ENCODE measurements around the gene THADA. TPM values are rescaled to one million over a fixed set of nuclear protein-coding genes. Genes with fewer than 3 reads are reported as not detected.

The THADA gene
- polyA plus RNA-seq, 1 donor: 13.2 TPM

DNA sequence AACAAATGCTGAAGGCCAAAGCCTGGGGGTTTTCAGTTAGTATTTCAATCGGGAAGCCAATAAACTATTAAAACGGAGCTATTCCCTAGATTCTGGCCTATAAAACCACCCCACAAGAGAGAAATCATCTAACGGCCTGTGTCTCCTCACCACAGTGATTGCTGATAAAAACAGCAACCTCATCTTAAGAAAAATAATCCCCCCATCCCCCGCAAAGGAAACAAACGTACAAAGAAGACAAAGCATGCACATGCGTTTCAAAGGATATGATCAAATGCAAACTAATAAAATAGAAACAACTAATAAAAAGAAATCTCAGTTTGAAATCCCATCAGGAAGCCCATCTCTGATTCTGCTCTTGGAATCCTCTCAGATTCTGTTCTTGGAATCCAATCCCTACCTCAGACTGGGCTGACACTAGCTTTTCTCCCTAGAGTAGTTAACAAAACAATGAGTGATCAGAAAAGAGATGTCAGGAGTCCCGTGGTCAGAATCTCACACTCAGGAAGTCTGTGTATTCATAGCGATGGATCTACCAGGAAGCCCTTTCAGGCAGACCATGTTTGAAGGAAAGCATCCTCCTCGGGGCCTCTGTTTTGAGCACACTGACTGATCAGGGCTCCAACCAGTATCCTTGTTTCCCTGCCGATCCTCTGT lies 150.7 kb downstream of the THADA start:
- Histone ChIP-seq H3K4me1 (ENCODE audit: control insufficient read depth, insufficient read depth, low read length) (peaks cover 2% of the 10 kb centered on the region), H3K27me3 (ENCODE audit: control insufficient read depth, insufficient read depth, low read length) (no peaks in the 10 kb centered on the region), H3K4me3 (ENCODE audit: low read length) (no peak overlapping the region), H3K9me3 (ENCODE audit: control insufficient read depth, low read depth, low read length) (no peaks in the 10 kb centered on the region), H3K36me3 (ENCODE audit: control insufficient read depth, insufficient read depth, low read length) (peaks cover 3% of the 10 kb centered on the region), H3K27ac (ENCODE audit: low read length) (no peak overlapping the region)
- no peak for DNase-seq
- 89% methylated on average over 3 of the region's 10 CpGs for WGBS (ENCODE audit: insufficient coverage, low lambda C conversion rate)

DNA sequence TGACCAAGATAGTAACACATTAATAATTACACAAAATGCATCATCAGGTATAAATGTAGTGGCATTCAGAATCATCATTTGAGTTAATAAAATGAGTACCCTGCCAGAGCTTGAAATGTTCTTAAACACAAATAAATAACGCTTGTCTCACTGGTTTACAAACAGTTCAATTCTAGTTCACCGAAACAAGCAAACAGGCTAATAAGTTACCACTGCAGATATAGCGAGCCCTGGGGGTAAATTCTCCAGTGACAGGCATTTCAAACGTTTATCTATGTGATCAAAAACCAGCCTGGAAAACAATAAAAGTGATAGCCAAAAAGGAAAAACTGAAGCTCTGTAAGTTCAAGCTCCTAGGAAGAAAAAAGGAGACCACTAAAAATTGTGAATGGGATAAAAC lies 152.6 kb downstream of the THADA start:
- no peak overlapping the region for H3K27ac ChIP-seq (ENCODE audit: low read length)

DNA sequence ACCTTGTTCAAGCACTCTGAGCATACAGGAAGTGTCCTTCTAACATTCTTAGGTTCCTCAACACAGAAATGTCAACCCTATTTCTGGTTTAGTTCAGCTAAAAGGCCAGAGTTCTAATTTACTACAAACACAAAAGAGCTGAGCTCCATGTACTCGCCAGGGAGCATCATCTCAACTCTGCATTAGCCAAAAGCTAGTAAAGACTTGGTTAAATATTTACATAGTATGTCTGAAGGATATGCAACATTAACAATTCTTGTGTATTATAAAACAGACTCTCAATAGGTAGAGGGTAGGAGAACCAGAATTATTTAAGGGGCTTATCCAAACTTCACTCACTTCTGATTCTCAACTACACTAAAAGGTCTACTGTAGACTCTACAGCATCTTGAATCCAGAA lies 154.6 kb downstream of the THADA start:
- H3K4me1 ChIP-seq (ENCODE audit: control insufficient read depth, insufficient read depth, low read length): peaks cover 3% of the 10 kb centered on the region
- WGBS (ENCODE audit: insufficient coverage, low lambda C conversion rate): no CpG with 5 or more reads among the region's 1 CpG
- DNase-seq: no peak
- H3K36me3 ChIP-seq (ENCODE audit: control insufficient read depth, insufficient read depth, low read length): peaks cover under 1% of the 10 kb centered on the region
- no peak overlapping the region for H3K27ac ChIP-seq (ENCODE audit: low read length)
- no peak overlapping the region for H3K4me3 ChIP-seq (ENCODE audit: low read length)
- no peaks in the 10 kb centered on the region for H3K27me3 ChIP-seq (ENCODE audit: control insufficient read depth, insufficient read depth, low read length)
- H3K9me3 ChIP-seq (ENCODE audit: control insufficient read depth, low read depth, low read length): no peaks in the 10 kb centered on the region

More for the DNA sequence above, 152.6 kb downstream of the THADA start:
- H3K4me3 ChIP-seq (ENCODE audit: low read length): no peak overlapping the region
- no peaks in the 10 kb centered on the region for H3K27me3 ChIP-seq (ENCODE audit: control insufficient read depth, insufficient read depth, low read length)
- H3K36me3 ChIP-seq (ENCODE audit: control insufficient read depth, insufficient read depth, low read length): peaks cover 3% of the 10 kb centered on the region
- DNase-seq: no peak
- no peaks in the 10 kb centered on the region for H3K9me3 ChIP-seq (ENCODE audit: control insufficient read depth, low read depth, low read length)
- peaks cover 3% of the 10 kb centered on the region for H3K4me1 ChIP-seq (ENCODE audit: control insufficient read depth, insufficient read depth, low read length)
- WGBS (ENCODE audit: insufficient coverage, low lambda C conversion rate): no CpG with 5 or more reads among the region's 4 CpGs

GRCh38 chr2:43438858-43439655 lies 156.8 kb downstream of the THADA start:
- no peak overlapping the region for H3K27ac ChIP-seq (ENCODE audit: low read length)
- H3K4me1 ChIP-seq (ENCODE audit: control insufficient read depth, insufficient read depth, low read length): peaks cover 3% of the 10 kb centered on the region

GRCh38 chr2:43438342-43438741 lies 157.5 kb downstream of the THADA start:
- no peaks in the 10 kb centered on the region for H3K9me3 ChIP-seq (ENCODE audit: control insufficient read depth, low read depth, low read length)
- no peaks in the 10 kb centered on the region for H3K36me3 ChIP-seq (ENCODE audit: control insufficient read depth, insufficient read depth, low read length)
- 100% methylated on average over 1 of the region's 3 CpGs for WGBS (ENCODE audit: insufficient coverage, low lambda C conversion rate)
- H3K27ac ChIP-seq (ENCODE audit: low read length): no peak overlapping the region
- H3K27me3 ChIP-seq (ENCODE audit: control insufficient read depth, insufficient read depth, low read length): no peaks in the 10 kb centered on the region
- no peak overlapping the region for H3K4me3 ChIP-seq (ENCODE audit: low read length)
- peaks cover 3% of the 10 kb centered on the region for H3K4me1 ChIP-seq (ENCODE audit: control insufficient read depth, insufficient read depth, low read length)
- DNase-seq: no peak

More at GRCh38 chr2:43438858-43439655, 156.8 kb downstream of the THADA start:
- DNase-seq: no peak
- Histone ChIP-seq H3K4me3 (ENCODE audit: low read length) (no peak overlapping the region), H3K27me3 (ENCODE audit: control insufficient read depth, insufficient read depth, low read length) (no peaks in the 10 kb centered on the region), H3K36me3 (ENCODE audit: control insufficient read depth, insufficient read depth, low read length) (no peaks in the 10 kb centered on the region), H3K9me3 (ENCODE audit: control insufficient read depth, low read depth, low read length) (no peaks in the 10 kb centered on the region)
- 77% methylated on average over 5 of the region's 7 CpGs for WGBS (ENCODE audit: insufficient coverage, low lambda C conversion rate)

DNA sequence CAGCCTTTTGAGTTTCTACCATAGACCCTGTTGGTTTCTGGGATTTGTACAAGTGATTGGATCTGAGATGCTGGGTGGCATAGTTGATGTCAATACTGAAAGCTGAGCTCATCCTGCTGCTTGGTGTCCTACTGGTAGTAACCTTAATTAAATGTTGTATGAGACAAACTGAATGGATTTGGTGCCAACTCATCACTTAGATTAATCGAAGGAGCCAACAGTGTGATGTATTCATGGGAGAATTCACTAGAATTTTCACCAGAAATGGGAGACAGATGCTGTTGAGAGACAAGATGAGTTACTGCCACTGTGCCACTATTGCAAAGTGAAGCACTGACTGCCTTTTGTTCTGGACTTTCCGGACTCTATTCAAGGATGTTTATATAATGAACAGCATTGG lies 158.5 kb downstream of the THADA start:
- H3K4me3 ChIP-seq (ENCODE audit: low read length): no peak overlapping the region
- no peaks in the 10 kb centered on the region for H3K9me3 ChIP-seq (ENCODE audit: control insufficient read depth, low read depth, low read length)
- no peak for DNase-seq
- H3K4me1 ChIP-seq (ENCODE audit: control insufficient read depth, insufficient read depth, low read length): peaks cover 3% of the 10 kb centered on the region
- no peaks in the 10 kb centered on the region for H3K36me3 ChIP-seq (ENCODE audit: control insufficient read depth, insufficient read depth, low read length)
- H3K27me3 ChIP-seq (ENCODE audit: control insufficient read depth, insufficient read depth, low read length): no peaks in the 10 kb centered on the region
- no peak overlapping the region for H3K27ac ChIP-seq (ENCODE audit: low read length)
- WGBS (ENCODE audit: insufficient coverage, low lambda C conversion rate): 100% methylated on average over 1 of the region's 2 CpGs

GRCh38 chr2:43436431-43436830 lies 159.4 kb downstream of the THADA start:
- Histone ChIP-seq H3K4me3 (ENCODE audit: low read length) (no peak overlapping the region), H3K27ac (ENCODE audit: low read length) (no peak overlapping the region), H3K4me1 (ENCODE audit: control insufficient read depth, insufficient read depth, low read length) (peaks cover 3% of the 10 kb centered on the region), H3K9me3 (ENCODE audit: control insufficient read depth, low read depth, low read length) (no peaks in the 10 kb centered on the region), H3K27me3 (ENCODE audit: control insufficient read depth, insufficient read depth, low read length) (no peaks in the 10 kb centered on the region), H3K36me3 (ENCODE audit: control insufficient read depth, insufficient read depth, low read length) (no peaks in the 10 kb centered on the region)
- no peak for DNase-seq
- WGBS (ENCODE audit: insufficient coverage, low lambda C conversion rate): no CpG with 5 or more reads among the region's 1 CpG

DNA sequence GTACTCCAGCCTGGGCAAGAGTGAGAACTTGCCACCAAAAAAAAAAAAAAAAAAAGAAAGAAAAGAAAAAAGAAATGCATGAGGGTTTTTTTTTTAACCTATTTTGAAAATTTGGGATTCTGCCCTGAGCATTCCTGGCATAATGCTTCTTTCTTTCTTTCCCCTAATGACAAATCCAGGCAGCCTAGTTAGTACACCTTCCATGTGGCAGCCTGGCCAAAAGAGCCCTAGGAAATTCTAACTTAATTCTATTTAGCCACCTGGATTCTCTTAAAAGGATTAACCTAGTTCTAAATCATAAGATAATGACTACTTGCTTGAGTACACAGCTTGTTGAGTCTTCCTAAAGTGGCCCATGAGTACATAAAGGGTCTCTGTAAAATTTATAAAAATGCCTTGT lies 160.1 kb downstream of the THADA start:
- DNase-seq: no peak
- Histone ChIP-seq H3K4me3 (ENCODE audit: low read length) (no peak overlapping the region), H3K36me3 (ENCODE audit: control insufficient read depth, insufficient read depth, low read length) (no peaks in the 10 kb centered on the region), H3K27ac (ENCODE audit: low read length) (no peak overlapping the region), H3K9me3 (ENCODE audit: control insufficient read depth, low read depth, low read length) (no peaks in the 10 kb centered on the region), H3K4me1 (ENCODE audit: control insufficient read depth, insufficient read depth, low read length) (peaks cover 3% of the 10 kb centered on the region), H3K27me3 (ENCODE audit: control insufficient read depth, insufficient read depth, low read length) (no peaks in the 10 kb centered on the region)

GRCh38 chr2:43430489-43430888 lies 165.3 kb downstream of the THADA start:
- Histone ChIP-seq H3K9me3 (ENCODE audit: control insufficient read depth, low read depth, low read length) (no peaks in the 10 kb centered on the region), H3K4me1 (ENCODE audit: control insufficient read depth, insufficient read depth, low read length) (peaks cover 16% of the 10 kb centered on the region), H3K27ac (ENCODE audit: low read length) (no peak overlapping the region), H3K27me3 (ENCODE audit: control insufficient read depth, insufficient read depth, low read length) (no peaks in the 10 kb centered on the region), H3K36me3 (ENCODE audit: control insufficient read depth, insufficient read depth, low read length) (peaks cover 3% of the 10 kb centered on the region), H3K4me3 (ENCODE audit: low read length) (no peak overlapping the region)
- no CpG with 5 or more reads among the region's 2 CpGs for WGBS (ENCODE audit: insufficient coverage, low lambda C conversion rate)
- DNase-seq: no peak

GRCh38 chr2:43429369-43429768 lies 166.5 kb downstream of the THADA start:
- Histone ChIP-seq H3K9me3 (ENCODE audit: control insufficient read depth, low read depth, low read length) (no peaks in the 10 kb centered on the region), H3K27me3 (ENCODE audit: control insufficient read depth, insufficient read depth, low read length) (no peaks in the 10 kb centered on the region), H3K36me3 (ENCODE audit: control insufficient read depth, insufficient read depth, low read length) (peaks cover 3% of the 10 kb centered on the region), H3K4me3 (ENCODE audit: low read length) (no peak overlapping the region), H3K27ac (ENCODE audit: low read length) (no peak overlapping the region), H3K4me1 (ENCODE audit: control insufficient read depth, insufficient read depth, low read length) (peaks cover 27% of the 10 kb centered on the region)
- WGBS (ENCODE audit: insufficient coverage, low lambda C conversion rate): 89% methylated on average over 1 of the region's 3 CpGs
- no peak for DNase-seq

All from large intestine (tissue), 3 donors.